SK-N-SH (cell line): ENCODE data around the gene DSP. TPM values are rescaled to one million over a fixed set of nuclear protein-coding genes. Genes with fewer than 3 reads are reported as not detected.

ENCODE experiments used
- CTCF ChIA-PET: fragments of 300-600, 350-600 bp; formaldehyde crosslinking; extraction: SDS; loops from one replicate; lab custom pipeline; 2021; lab: Yijun Ruan, JAX
- POLR2A ChIA-PET: fragments of 350-600 bp; sonication (Branson Sonifier 250); formaldehyde crosslinking; extraction: SDS; loops from one replicate; lab custom pipeline; 2020; ENCODE audit warnings: antibody characterized with exemption, inconsistent platforms; lab: Yijun Ruan, JAX
- DNase-seq: peaks from one replicate; pipeline ENCODE4 v3.0.0; 2012
- H2AFZ ChIP-seq: fragments of 200-600 bp; sonication (generic); 2 replicates; pipeline ENCODE4 v1.8.1; 2016; ENCODE audit warnings: antibody characterized with exemption, mild to moderate bottlenecking, low read depth
- H3F3A ChIP-seq: fragments of 200-600 bp; sonication (generic); replicated peaks from 2 replicates; pipeline ENCODE3; 2016; ENCODE audit warnings: antibody characterized with exemption, mild to moderate bottlenecking; ENCODE audit not compliant: insufficient read depth
- H3K27ac ChIP-seq, 2 experiments: fragments of 200-500 bp in 1 of 2; fragments of 200-600 bp in 1 of 2; sonication (Bioruptor generic) in 1 of 2; sonication (generic), shearing (Covaris generic) in 1 of 2; 2 replicates each; pipeline versions ENCODE4 v1.5.1 to v1.6.1; 2014 to 2016; ENCODE audit warnings: low read depth in 2 of 2, inconsistent platforms in 1 of 2, low read length in 1 of 2, mild to moderate bottlenecking in 1 of 2, mixed read lengths in 1 of 2
- H3K27me3 ChIP-seq: fragments of 200-600 bp; sonication (generic), shearing (Covaris generic); 2 replicates; pipeline ENCODE4 v1.6.1; 2016; ENCODE audit warnings: mixed run types; ENCODE audit not compliant: insufficient read depth
- H3K36me3 ChIP-seq, 2 experiments: fragments of 200-500 bp in 1 of 2; fragments of 200-600 bp in 1 of 2; sonication (Bioruptor generic) in 1 of 2; sonication (generic) in 1 of 2; replicated peaks in 1 of 2; 2 replicates each; pipeline versions ENCODE3 to v1.5.1; 2014 to 2016; ENCODE audit warnings: low read length in 1 of 2, mild to moderate bottlenecking in 1 of 2; ENCODE audit not compliant: insufficient read depth in 2 of 2, control insufficient read depth in 1 of 2
- H3K4me1 ChIP-seq, 2 experiments: fragments of 200-500 bp in 1 of 2; fragments of 200-600 bp in 1 of 2; sonication (Bioruptor generic) in 1 of 2; sonication (generic), shearing (Covaris generic) in 1 of 2; 2 replicates each; pipeline versions ENCODE4 v1.5.1 to v1.6.1; 2014 to 2016; ENCODE audit warnings: low read depth in 1 of 2, low read length in 1 of 2, mixed run types in 1 of 2; ENCODE audit not compliant: insufficient read depth in 2 of 2, control insufficient read depth in 1 of 2
- H3K4me2 ChIP-seq: fragments of 200-600 bp; sonication (generic), shearing (Covaris generic); 2 replicates; pipeline ENCODE4 v1.6.1; 2017; ENCODE audit warnings: mixed run types
- H3K4me3 ChIP-seq, 2 experiments: fragments of 200-500 bp in 1 of 2; fragments of 200-600 bp in 1 of 2; sonication (Bioruptor generic) in 1 of 2; sonication (generic), shearing (Covaris generic) in 1 of 2; 2 replicates each; pipeline versions ENCODE4 v1.5.1 to v1.8.1; 2014 to 2016; ENCODE audit warnings: low read depth in 2 of 2, inconsistent platforms in 1 of 2, low read length in 1 of 2, mild to moderate bottlenecking in 1 of 2, mixed read lengths in 1 of 2, moderate library complexity in 1 of 2
- H3K79me2 ChIP-seq: fragments of 200-600 bp; sonication (generic); 2 replicates; pipeline ENCODE4 v1.8.1; 2017; ENCODE audit warnings: mild to moderate bottlenecking; ENCODE audit not compliant: insufficient read depth
- H3K9ac ChIP-seq: fragments of 200-600 bp; sonication (generic); 2 replicates; pipeline ENCODE4 v1.6.1; 2017; ENCODE audit warnings: mixed run types
- H3K9me2 ChIP-seq: fragments of 200-600 bp; sonication (generic); 2 replicates; pipeline ENCODE4 v1.6.1; 2017; ENCODE audit warnings: mixed run types
- H3K9me3 ChIP-seq: fragments of 200-600 bp; sonication (generic); 2 replicates; pipeline ENCODE4 v1.6.1; 2017; ENCODE audit warnings: mixed run types, mild to moderate bottlenecking, moderate library complexity
- H4K20me1 ChIP-seq: fragments of 200-600 bp; sonication (generic); 2 replicates; pipeline ENCODE4 v1.6.1; 2017; ENCODE audit warnings: mild to moderate bottlenecking, mixed run types; ENCODE audit not compliant: insufficient read depth
- CHD2 ChIP-seq: fragments of 150-350 bp; IDR thresholded peaks from 2 replicates; pipeline ENCODE4 v1.6.1; 2018; ENCODE audit warnings: low read length; ENCODE audit not compliant: partially characterized antibody
- FOXM1 ChIP-seq: IDR thresholded peaks from 2 replicates; pipeline ENCODE4 v1.4.0; 2012; ENCODE audit warnings: low read depth, mild to moderate bottlenecking
- NRF1 ChIP-seq: IDR thresholded peaks from 2 replicates; pipeline ENCODE4 v1.6.1; 2012; ENCODE audit warnings: low read depth, mild to moderate bottlenecking, low read length
- RFX5 ChIP-seq: IDR thresholded peaks from 2 replicates; pipeline ENCODE4 v1.6.1; 2012; ENCODE audit warnings: mild to moderate bottlenecking, improper control_type of control experiment, low read length
- SIN3A ChIP-seq: IDR thresholded peaks from 2 replicates; pipeline ENCODE4 v1.6.1; 2012; ENCODE audit warnings: low read depth, mild to moderate bottlenecking, low read length, moderate library complexity, borderline replicate concordance
- YY1 ChIP-seq: IDR thresholded peaks from 2 replicates; pipeline ENCODE4 v1.4.0; 2012; ENCODE audit warnings: low read depth, mild to moderate bottlenecking
- WGBS: methylation state at CpG from one replicate; pipeline ENCODE4 v1.1.6; 2017; ENCODE audit warnings: low lambda C conversion rate; 5-methylcytosine and 5-hydroxymethylcytosine counted together
- polyA plus RNA-seq, 3 experiments: library from polyadenylated mRNA; depleted of rRNA; stranded (reverse); fragments of >200 nt; gene quantifications; 2 replicates each; pipeline ENCODE4 v1.2.3, GENCODE V29; 2012

Gene DSP
- polyA plus RNA-seq, 1 of the 3 experiments (the other 2 are of a cell fraction) = 0.02 TPM

DNA sequence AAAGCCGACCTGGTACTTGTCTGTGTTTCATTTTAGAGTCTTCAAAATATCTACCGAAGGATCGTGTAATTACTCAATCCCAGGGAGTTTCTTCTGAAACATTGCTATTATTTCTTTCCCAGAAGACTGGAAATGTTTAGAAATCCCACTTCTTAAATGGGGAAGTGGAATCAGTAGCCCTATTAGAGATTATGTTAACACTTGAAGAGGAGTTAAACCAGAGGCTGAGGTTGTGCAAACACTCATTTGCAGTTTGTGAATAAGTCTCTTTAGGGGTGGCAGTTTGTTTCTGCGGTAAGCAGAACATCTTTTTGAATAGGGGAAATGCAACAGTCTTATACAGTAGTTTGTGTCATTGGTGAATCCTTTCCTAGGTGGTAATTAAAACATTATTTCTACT, 21.3 kb downstream of the DSP start:
- ChIA-PET POLR2A (no interaction called here), CTCF (interaction anchor here (1.3 kb wide), 1 partner anchor 443 kb away, joined by 3 read pairs; no protein-coding TSS in a partner anchor)
- no peak for DNase-seq
- H3K27me3 ChIP-seq = peaks cover 55% of the 10 kb centered on the region
- H3K79me2 ChIP-seq = no peaks in the 10 kb centered on the region
- H3K27ac ChIP-seq = no peak overlapping the region
- no peak overlapping the region for H3K4me3 ChIP-seq
- 52% methylated on average over 3 of the region's 4 CpGs for WGBS
- TF ChIP-seq SIN3A (no peak), NRF1 (no peak), CHD2 (no peak), YY1 (no peak), FOXM1 (no peak)
- no peaks in the 10 kb centered on the region for H3F3A ChIP-seq
- H3K4me1 ChIP-seq = no peaks in the 10 kb centered on the region; a peak in 1 of 4 replicates
- no peak overlapping the region for H3K9ac ChIP-seq
- H4K20me1 ChIP-seq = no peaks in the 10 kb centered on the region
- H3K9me2 ChIP-seq = no peaks in the 10 kb centered on the region
- H3K9me3 ChIP-seq = no peaks in the 10 kb centered on the region
- H3K4me2 ChIP-seq = no peak overlapping the region
- no peak overlapping the region for H2AFZ ChIP-seq
- no peaks in the 10 kb centered on the region for H3K36me3 ChIP-seq

DNA sequence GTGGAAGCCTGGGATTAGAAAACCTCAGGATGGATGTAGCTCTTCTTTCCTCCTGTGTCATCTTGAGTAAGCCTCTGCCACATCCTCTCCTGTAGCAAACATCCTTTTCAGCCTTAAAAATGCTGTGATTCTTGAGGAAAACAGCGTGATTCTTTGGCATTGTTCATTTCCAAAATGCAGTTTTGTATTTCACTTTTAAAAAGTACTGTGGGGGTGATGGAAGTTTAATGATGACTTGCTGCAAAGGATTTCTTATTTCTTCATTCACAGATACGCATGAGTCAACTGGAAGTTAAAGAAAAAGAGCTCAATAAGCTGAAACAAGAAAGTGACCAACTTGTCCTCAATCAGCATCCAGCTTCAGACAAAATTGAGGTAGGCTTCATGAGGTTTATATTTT, 24.6 kb downstream of the DSP start:
- ChIA-PET POLR2A (no interaction called here), CTCF (no interaction called here)
- no peaks in the 10 kb centered on the region for H3K36me3 ChIP-seq
- no peaks in the 10 kb centered on the region for H3K9me3 ChIP-seq
- no peak overlapping the region for H3K9ac ChIP-seq
- no peaks in the 10 kb centered on the region for H3K79me2 ChIP-seq
- no peaks in the 10 kb centered on the region for H4K20me1 ChIP-seq
- DNase-seq = no peak
- H2AFZ ChIP-seq = no peak overlapping the region
- no peaks in the 10 kb centered on the region for H3F3A ChIP-seq
- no peak overlapping the region for H3K27ac ChIP-seq
- H3K27me3 ChIP-seq = peaks cover 43% of the 10 kb centered on the region
- 14% methylated on average over 2 of the region's 2 CpGs for WGBS
- H3K4me1 ChIP-seq = no peaks in the 10 kb centered on the region; a peak in 1 of 4 replicates
- no peak overlapping the region for H3K4me3 ChIP-seq
- no peak for TF ChIP-seq FOXM1
- TF ChIP-seq, all 33 proteins: peak for 0
- Histone ChIP-seq H3K4me2 (no peak overlapping the region), H3K9me2 (no peaks in the 10 kb centered on the region)

DNA sequence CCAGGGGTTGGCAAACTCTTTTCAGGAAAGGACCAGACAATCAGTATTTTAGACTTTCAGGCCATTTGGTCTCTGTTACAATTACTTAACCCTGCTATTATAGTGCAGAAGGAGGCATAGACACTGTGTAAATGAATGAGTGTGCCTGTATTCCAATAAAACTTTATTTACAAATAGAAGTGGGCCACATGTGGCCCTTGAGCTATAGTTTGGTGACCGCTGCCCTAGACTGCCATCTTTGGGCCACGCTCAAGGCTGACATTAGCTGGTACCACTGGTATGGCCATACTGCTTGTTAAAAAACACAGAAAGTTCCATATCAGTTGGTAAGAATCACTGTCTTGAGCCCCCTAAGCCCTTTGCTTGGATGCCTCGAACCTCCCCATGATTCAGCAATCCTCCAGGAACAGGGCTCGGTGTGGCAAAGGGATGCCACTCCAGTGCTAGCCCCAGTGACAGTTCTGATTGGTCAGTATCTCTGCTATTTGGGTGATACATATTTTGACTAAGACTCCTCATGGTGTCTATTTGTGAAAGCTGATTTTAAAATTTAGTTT, 25.2 kb downstream of the DSP start:
- Histone ChIP-seq H3K27ac (no peak overlapping the region), H3K4me3 (no peak overlapping the region), H3K79me2 (no peaks in the 10 kb centered on the region), H3K27me3 (peaks cover 43% of the 10 kb centered on the region), H3K4me1 (no peaks in the 10 kb centered on the region), H3K36me3 (no peaks in the 10 kb centered on the region), H3F3A (no peaks in the 10 kb centered on the region), H3K9me2 (no peaks in the 10 kb centered on the region), H3K9ac (no peak overlapping the region), H3K4me2 (no peak overlapping the region), H4K20me1 (no peaks in the 10 kb centered on the region), H3K9me3 (no peaks in the 10 kb centered on the region), H2AFZ (no peak overlapping the region)
- WGBS = 19% methylated on average over 3 of the region's 4 CpGs
- ChIA-PET CTCF (no interaction called here), POLR2A (no interaction called here)
- no peak for TF ChIP-seq RFX5
- TF ChIP-seq FOXM1 = no peak
- DNase-seq = no peak
